ENCODE data around the gene TMEM187.

TMEM187 gene

GRCh38 chrX:153956044-153956907 lies 16.3 kb upstream of the TMEM187 start:
- DNase-seq: no peak

- no peak for DNase-seq
Measured at GRCh38 chrX:153957224-153957623, 15.3 kb upstream of the TMEM187 start.

GRCh38 chrX:153958605-153959004 lies 13.9 kb upstream of the TMEM187 start:
- DNase-seq: no peak

DNA sequence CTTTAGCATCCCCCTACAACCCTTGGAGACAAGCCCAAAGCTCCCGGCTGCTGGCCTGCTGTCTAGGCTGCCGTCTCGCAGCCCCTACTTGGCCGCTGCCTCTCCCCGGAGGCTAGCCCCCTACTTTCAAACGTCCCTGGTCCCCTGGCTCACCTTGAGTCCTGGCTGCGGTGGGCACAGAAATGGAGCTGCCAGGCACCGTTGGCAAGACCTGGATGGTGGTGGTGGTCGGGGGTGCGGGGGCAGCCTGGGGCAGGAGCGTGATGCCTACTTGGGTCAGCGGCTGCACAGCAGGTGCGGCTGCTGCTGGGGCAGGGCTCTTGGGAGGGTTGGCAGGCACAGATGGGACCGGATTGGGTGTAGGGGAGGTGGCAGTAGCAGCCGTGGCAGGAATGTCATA lies 12.9 kb upstream of the TMEM187 start:
- no peak for DNase-seq

DNA sequence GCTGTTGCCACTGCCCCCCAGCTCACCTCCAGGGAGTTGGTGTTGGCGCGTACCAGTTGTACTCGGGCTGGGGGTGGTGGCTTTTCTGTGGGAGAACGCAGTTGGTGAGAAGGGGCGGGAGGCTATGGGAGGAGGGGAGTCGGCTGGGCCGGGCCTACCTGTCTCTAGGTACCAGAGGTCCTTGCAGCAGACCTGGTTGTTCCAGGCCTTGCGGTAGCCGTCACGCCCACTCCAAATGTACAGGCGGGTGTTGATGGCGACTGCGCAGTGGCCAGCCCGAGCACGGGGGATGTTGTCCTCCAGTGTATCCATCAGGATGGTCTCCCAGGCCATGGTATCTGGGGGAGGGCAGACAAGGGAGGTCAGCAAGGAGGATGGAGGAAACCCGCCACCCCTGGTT lies 12.5 kb upstream of the TMEM187 start:
- no peak for DNase-seq

DNA sequence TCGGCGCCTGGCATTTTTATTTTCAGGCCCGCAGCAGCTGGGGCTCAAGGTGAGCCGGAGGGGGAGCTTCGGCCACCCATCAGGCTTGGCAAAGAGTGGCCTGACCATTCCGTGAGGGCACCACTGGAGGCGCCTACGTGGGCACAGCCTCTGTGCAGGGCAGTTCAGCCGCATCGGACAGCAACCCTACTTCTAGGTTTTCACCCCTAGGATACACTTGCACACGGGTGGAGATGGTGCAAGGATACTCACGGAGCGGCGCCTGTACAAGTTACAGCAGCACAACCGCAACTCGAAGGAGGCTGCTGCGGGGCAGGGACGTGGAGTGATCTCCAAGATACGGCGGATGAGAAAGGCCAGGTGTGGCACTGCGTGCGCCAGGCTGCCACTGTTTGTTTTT lies 11.8 kb upstream of the TMEM187 start:
- no peak for DNase-seq

DNA sequence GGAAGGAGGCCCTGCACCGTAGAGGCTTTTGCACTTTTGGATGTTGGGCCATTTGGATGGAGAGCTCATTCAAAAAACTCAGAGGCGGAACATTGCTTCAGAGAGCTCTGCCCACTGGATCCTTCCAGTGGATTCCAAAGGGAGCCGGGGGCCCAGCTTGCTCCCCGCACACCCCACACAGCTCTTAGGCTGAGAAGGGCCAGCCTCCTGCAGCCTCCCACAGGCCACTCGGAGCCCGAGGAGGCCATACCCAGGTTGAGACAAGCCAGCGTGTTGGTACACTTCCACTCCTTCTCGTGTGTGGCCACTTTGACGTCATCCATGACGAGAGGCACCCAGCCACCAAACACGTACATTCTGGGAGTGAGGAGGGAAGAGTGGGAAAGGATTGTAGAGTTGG lies 11.3 kb upstream of the TMEM187 start:
- DNase-seq: no peak

- DNase-seq: no peak
Measured at GRCh38 chrX:153963546-153963945, 9.0 kb upstream of the TMEM187 start.

GRCh38 chrX:153964105-153964504 lies 8.4 kb upstream of the TMEM187 start:
- no peak for DNase-seq

DNA sequence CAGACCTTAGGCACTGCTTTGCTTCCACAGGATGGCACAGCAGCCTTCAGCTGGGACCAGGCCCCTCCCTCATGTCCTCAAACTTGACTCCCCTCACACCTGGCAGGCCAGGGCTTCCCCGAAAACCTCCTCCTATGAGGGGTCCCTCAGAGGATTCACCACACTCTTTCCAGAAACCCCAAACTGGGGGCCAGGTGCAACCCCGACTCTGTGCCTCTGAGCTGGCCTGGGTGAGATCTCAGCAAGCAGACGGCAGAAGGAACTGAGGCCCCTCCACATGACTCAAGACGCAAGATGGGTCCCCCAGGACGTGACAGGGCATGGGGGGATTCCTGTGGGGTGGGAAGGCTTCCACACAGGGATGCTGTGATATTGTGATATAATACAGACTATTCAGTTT lies 7.1 kb upstream of the TMEM187 start:
- DNase-seq: no peak

GRCh38 chrX:153966283-153966688 lies 6.3 kb upstream of the TMEM187 start:
- no peak for DNase-seq

DNA sequence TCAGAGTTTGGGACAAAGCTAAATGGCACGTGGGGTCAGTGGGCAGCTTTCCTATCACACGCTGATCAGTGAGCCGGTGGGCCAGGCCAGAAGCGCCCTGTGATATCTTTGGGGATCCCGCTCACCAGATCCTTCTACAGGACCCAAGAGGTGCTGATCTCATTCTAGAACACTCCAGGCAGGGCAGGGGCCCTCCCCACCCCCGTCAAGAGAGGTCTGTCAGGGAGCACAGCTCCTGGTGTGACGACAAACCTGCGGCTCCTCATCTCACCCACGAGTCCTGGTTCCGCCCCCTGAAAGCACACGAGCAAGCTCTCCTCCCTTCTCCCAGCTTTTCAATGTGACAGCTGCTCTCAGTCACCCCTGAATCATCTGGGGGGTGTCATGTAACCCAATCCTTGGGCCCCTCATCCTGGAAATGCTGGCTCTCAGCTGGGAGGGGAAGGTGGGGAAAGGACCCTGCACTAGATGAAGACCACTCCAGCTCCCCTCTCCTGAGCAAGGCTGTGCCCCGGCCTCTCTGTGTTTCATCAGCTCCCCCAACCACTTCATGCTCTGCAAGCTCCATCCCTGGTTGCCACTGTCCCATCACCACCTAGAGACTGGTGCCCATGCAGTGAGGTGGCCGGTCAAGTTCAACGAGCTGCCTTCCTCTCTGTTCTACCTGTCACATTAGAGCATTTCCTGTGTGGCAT lies 5.6 kb upstream of the TMEM187 start:
- peak; percentile 71 for DNase-seq

GRCh38 chrX:153967536-153968224 lies 4.9 kb upstream of the TMEM187 start:
- DNase-seq: no peak

GRCh38 chrX:153968255-153968654 lies 4.3 kb upstream of the TMEM187 start:
- no peak for DNase-seq

DNA sequence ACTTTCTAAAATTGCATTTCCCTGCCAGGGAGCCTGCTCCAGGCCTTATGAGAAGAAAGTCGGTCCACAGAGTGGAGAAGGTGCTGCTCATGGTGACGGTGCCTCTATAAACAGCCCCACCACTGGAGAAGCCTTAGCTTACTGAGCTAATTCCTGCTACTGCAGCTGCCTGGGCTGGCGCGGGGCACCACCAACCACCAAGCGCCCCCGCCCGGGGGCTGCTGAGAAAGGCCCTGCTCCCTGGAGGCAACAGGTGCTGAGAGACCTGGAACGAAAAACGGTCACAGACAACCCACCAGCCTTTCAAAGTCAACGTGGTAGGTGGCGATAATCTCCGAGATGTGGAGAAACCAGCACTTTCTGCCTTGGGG lies 3.8 kb upstream of the TMEM187 start:
- no peak for DNase-seq

DNA sequence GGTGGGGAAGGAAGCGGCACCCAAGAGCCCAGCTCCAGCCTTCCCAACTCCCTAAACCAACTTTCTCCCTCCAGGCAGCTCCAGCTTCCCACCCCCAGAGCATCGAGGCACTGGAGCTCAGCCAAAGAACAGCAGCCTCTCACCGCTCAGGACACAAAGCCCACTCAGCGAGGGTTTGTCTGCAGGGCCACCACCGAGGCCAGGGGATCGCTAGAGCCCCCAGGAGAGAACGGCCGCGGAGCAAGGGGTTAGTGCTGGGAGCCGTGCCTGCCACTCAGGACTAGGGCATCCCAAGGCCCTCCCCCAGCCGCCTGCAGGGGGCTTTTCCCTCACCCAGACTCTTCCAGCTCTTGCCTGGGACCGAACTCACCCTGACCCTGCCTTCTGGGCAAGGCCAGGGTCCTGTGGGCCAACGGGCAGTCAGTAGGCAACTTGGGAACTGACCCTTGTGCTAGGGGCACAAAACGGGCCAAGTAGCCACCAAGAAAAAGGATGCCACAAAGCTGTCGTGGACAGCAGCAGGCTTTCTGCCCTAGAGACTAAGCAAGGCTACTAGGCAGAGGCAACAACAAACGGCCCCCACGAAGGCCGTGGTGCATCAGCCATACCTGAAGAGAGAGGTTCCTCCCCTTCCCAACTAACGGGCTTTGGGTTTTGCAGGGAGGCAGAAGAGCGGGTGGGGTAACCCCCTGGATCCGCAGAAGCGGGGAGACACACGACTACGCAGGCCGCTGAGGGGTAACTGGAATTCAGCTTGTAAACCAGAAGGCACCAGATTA lies 3.2 kb upstream of the TMEM187 start:
- no peak for DNase-seq

GRCh38 chrX:153969904-153970356 lies 2.6 kb upstream of the TMEM187 start:
- DNase-seq: no peak

GRCh38 chrX:153970357-153971123 lies 2.0 kb upstream of the TMEM187 start:
- no peak for DNase-seq

- peak; percentile 88 for DNase-seq
Measured at GRCh38 chrX:153971124-153971449, 1.5 kb upstream of the TMEM187 start.

GRCh38 chrX:153971450-153972367 lies 845 bp upstream of the TMEM187 start, which contains the start of gene HCFC1:
TSS of gene HCFC1 (minus strand) at chrX:153971818. CDS start at chrX:153970840, 978 bp downstream.
- peak; percentile 87 for DNase-seq
